ENCODE data around the gene SAC3D1. TPM values are rescaled to one million over a fixed set of nuclear protein-coding genes. Genes with fewer than 3 reads are reported as not detected.

SAC3D1 gene
- total and polyA plus RNA-seq, 12 donors = 4.4 to 23.6 (median 10.5) TPM

DNA sequence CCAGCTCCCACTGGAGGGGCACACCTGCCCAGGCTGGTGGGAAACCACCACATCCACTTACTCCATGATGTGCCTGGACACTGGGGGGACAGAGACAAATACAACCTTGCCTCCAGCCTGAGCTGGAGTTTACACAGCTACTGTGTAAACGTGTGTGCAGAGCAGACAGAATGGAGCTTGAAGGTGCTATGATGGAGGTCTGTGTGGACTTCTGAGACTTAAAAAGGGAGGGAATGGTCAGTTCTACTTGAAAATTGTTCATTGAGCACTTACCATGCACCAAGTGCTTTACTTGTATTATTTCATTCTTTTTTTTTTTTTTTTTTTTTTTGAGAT lies 31.6 kb downstream of the SAC3D1 start:
- Histone ChIP-seq H3K9me3 (replicated peaks in 1 of 3) (no peaks in the 10 kb centered on the region), H3K27me3 (no peaks in the 10 kb centered on the region), H3K36me3 (replicated peaks in 1 of 2) (no peaks in the 10 kb centered on the region), H3K27ac (no peak overlapping the region), H3K4me3 (no peak overlapping the region), H3K4me1 (replicated peaks in 1 of 2) (no peaks in the 10 kb centered on the region)
- 47 to 78% (median 61%) methylated on average over 1 of the region's 1 CpG for WGBS, 4 donors
- DNase-seq = no peak
- no peak for TF ChIP-seq POLR2A (IDR thresholded peaks at IDR 0.05)
- TF ChIP-seq, protein P1, sequence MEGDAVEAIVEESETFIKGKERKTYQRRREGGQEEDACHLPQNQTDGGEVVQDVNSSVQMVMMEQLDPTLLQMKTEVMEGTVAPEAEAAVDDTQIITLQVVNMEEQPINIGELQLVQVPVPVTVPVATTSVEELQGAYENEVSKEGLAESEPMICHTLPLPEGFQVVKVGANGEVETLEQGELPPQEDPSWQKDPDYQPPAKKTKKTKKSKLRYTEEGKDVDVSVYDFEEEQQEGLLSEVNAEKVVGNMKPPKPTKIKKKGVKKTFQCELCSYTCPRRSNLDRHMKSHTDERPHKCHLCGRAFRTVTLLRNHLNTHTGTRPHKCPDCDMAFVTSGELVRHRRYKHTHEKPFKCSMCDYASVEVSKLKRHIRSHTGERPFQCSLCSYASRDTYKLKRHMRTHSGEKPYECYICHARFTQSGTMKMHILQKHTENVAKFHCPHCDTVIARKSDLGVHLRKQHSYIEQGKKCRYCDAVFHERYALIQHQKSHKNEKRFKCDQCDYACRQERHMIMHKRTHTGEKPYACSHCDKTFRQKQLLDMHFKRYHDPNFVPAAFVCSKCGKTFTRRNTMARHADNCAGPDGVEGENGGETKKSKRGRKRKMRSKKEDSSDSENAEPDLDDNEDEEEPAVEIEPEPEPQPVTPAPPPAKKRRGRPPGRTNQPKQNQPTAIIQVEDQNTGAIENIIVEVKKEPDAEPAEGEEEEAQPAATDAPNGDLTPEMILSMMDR (IDR thresholded peaks at IDR 0.05) = no peak
- intact Hi-C loops (cut with DNase I) = loop anchor here in 1 of 2 donors (10.0 kb wide), 1 partner anchor 58 kb away; the partner anchor contains the start of gene ARL2

DNA sequence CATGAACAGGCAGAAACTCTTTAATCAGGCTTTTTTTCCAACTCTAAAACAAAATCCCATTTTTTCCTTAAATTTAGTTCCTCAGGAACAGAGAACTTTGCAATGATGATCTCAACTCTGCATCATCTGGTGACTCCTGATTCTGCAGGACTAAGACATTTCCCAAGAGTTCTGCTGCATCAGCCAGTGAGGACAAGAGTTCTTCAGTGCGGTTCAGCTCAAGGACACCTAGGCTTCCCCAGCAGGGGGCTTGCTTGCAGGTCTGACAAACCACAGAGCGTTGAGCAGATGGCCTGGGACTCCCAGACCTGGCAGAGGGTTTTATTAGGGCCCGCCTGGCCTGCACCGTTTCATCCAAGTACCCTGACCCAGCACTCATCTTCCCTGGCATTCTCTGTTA lies 36.4 kb downstream of the SAC3D1 start:
- H3K4me1 ChIP-seq (replicated peaks in 1 of 2) = no peaks in the 10 kb centered on the region
- no peak for TF ChIP-seq POLR2A (IDR thresholded peaks at IDR 0.05)
- TF ChIP-seq, protein P1 (IDR thresholded peaks at IDR 0.05) = no peak
- H3K9me3 ChIP-seq (replicated peaks in 1 of 3) = no peaks in the 10 kb centered on the region
- no peaks in the 10 kb centered on the region for H3K36me3 ChIP-seq (replicated peaks in 1 of 2)
- no peaks in the 10 kb centered on the region for H3K27me3 ChIP-seq
- intact Hi-C loops (cut with DNase I) = loop anchor here in 1 of 2 donors (10.0 kb wide), 1 partner anchor 63 kb away; the partner anchor contains the start of gene ARL2
- WGBS, 4 donors = 64 to 86% (median 78%) methylated on average over 2 to 4 of the region's 4 CpGs
- H3K27ac ChIP-seq = no peak overlapping the region
- H3K4me3 ChIP-seq = no peak overlapping the region
- no peak for DNase-seq

DNA sequence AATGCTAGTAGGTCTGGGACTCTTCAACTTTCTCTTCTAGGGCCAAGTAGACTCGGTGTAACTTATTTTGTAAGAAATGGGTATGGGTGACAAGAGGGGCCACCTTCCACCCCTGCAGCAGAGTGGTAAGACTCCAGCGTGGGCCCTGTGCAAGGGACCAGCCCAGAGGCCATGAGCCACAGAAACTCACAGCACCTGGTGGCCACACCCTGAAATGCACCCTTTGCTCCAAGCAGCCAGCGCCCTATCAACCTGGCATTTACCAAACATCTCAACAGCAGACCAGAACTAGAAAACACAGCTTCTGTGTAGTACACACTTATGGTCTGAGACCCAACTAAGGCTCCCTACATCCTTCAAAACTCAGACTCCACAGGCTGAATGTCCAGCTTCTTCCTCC lies 37.1 kb downstream of the SAC3D1 start:
- Histone ChIP-seq H3K27ac (no peak overlapping the region), H3K9me3 (replicated peaks in 1 of 3) (no peaks in the 10 kb centered on the region), H3K4me1 (replicated peaks in 1 of 2) (peaks cover 0 to under 1% of the 10 kb centered on the region in 2 donors), H3K27me3 (no peaks in the 10 kb centered on the region), H3K36me3 (replicated peaks in 1 of 2) (no peaks in the 10 kb centered on the region), H3K4me3 (no peak overlapping the region)
- TF ChIP-seq, protein P1 (IDR thresholded peaks at IDR 0.05) = peak; percentile 32 to 65 (median 53)
- TF ChIP-seq POLR2A (IDR thresholded peaks at IDR 0.05) = no peak
- intact Hi-C loops (cut with DNase I) = loop anchor here in 1 of 2 donors (10.0 kb wide), 1 partner anchor 63 kb away; the partner anchor contains the start of gene ARL2
- peak in 6 of 7 donors; percentile 29 to 72 (median 60) for DNase-seq
- 58 to 72% (median 69%) methylated on average over 3 of the region's 3 CpGs for WGBS, 4 donors

DNA sequence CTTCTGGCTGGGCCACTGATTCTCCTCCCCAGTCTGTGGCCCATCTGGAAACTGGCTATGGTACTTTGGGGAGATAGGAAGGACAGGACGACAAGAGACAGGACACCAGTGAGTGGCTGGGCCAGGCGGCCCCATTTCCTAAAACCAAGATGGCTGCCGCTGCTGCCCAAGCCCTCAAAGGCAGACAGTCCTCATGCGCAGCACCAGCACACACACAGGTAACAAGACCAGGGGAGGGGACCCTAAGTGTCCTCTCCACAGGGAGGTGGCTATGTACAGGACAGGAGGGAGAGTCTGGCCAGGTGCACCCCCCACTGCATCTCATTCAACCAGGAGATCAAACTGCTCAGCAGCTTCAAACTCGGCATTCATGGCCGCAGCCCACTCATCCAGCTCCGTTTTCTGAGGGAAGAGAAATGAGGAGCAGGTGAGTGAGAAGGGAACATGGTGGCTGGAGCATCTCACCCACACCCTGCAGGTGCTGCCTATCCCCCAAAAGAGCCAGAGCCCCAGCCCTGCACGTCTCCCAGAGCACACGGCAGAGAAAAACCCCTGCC lies 37.9 kb downstream of the SAC3D1 start:
- 92 to 98% (median 94%) methylated on average over 5 to 9 of the region's 9 CpGs for whole genome bisulfite sequencing, 4 donors
- H3K27ac ChIP-seq = no peak overlapping the region
- no peaks in the 10 kb centered on the region for H3K9me3 ChIP-seq (replicated peaks in 1 of 3)
- peaks cover 0 to 7% of the 10 kb centered on the region in 2 donors for H3K4me1 ChIP-seq (replicated peaks in 1 of 2)
- no peak for TF ChIP-seq POLR2A (IDR thresholded peaks at IDR 0.05)
- TF ChIP-seq, protein P1 (IDR thresholded peaks at IDR 0.05) = no peak
- no peak overlapping the region for H3K4me3 ChIP-seq
- intact Hi-C loops (cut with DNase I) = loop anchor here in 1 of 2 donors (10.0 kb wide), 1 partner anchor 64 kb away; the partner anchor contains the start of gene ARL2
- H3K36me3 ChIP-seq (replicated peaks in 1 of 2) = no peaks in the 10 kb centered on the region
- no peak for DNase-seq
- no peaks in the 10 kb centered on the region for H3K27me3 ChIP-seq

Data from adrenal gland (tissue), 12 donors.